Spleen (tissue), 7 donors: ENCODE data around the gene GNB1L.

Source experiments
- POLR2A ChIP-seq, 3 donors: fragments of 450-650 bp; IDR thresholded peaks; one replicate each; pipeline ENCODE4 v1.5.1; 2017; ENCODE audit warnings: antibody characterized with exemption in 3 of 3, mild to moderate bottlenecking in 1 of 3
- TF ChIP-seq, protein P1 (sequence below), 11 experiments: fragments of 200-600 bp in 7 of 11; fragments of 450-650 bp in 4 of 11; sonication (generic) in 4 of 11; IDR thresholded peaks in 8 of 11; conservative IDR thresholded peaks in 3 of 11; 1 replicate in 7 of 11; 2 replicates in 4 of 11; pipeline versions ENCODE4 v1.4.0 to v1.8.0; 2016 to 2021; ENCODE audit warnings: antibody characterized with exemption in 11 of 11, inconsistent platforms in 4 of 11, mild to moderate bottlenecking in 1 of 11
- donor health status: DM: no; HTN: no; CAD: no; lungs with moderate emphysema.
- donor health status: DM: no; HTN: no; CAD: no.
- donor health status: DM: no; HTN: no; CAD: no.

DNA sequence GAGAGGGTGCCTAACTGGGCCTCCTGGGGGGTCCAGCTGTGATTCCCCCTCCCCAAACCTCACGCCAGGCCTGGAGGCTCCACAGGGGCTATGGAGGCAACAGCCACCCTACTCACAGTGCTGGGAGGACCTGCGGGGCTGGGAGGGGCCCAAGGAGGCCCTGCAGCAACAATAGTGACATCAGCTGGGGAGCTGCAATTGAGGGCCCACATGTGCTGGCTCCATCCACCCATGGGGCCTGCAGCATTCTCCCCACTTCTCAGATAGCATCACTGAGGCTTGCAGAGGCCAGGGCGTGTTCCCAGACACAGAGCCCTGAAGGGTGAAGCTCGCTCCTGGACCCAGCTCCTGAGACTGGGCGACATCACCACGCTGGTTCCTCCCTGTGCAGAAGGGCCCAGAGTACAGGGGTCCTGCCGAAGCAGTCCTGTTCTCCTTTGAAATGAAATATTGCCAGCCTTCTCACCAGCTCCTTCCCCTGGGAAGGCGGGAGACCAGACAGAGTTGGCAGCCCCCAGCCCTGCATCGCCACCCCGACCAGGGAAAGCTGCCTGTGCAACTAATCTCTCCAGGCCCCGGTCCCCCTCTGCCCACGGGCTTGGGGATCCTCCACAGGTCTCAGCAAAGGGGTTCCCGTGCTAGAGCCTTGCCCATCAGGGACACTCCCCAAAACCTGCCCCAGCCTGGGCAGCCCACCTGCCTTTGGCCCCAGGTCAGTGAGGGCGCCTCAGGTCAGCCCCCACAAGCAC is 103.0 kb downstream of the GNB1L start:
- TF ChIP-seq, protein P1, sequence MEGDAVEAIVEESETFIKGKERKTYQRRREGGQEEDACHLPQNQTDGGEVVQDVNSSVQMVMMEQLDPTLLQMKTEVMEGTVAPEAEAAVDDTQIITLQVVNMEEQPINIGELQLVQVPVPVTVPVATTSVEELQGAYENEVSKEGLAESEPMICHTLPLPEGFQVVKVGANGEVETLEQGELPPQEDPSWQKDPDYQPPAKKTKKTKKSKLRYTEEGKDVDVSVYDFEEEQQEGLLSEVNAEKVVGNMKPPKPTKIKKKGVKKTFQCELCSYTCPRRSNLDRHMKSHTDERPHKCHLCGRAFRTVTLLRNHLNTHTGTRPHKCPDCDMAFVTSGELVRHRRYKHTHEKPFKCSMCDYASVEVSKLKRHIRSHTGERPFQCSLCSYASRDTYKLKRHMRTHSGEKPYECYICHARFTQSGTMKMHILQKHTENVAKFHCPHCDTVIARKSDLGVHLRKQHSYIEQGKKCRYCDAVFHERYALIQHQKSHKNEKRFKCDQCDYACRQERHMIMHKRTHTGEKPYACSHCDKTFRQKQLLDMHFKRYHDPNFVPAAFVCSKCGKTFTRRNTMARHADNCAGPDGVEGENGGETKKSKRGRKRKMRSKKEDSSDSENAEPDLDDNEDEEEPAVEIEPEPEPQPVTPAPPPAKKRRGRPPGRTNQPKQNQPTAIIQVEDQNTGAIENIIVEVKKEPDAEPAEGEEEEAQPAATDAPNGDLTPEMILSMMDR (IDR thresholded peaks at IDR 0.05 in 8 of 11, conservative IDR thresholded peaks at IDR 0.05 in 3 of 11) = no peak
- TF ChIP-seq POLR2A (IDR thresholded peaks at IDR 0.05) = no peak
